NCI-H2081 treated with DMSO at 0.1 percent for 48 hours (cell line): ENCODE results near the gene GYS2.
"Not testable (repeated sequence)": the region's sequence is repeated elsewhere in the genome, so short reads cannot be mapped to it uniquely, and the experiment has no call there.

Experiments used
- DNase-seq: peaks from one replicate; lab custom pipeline; 2025; lab: John Stamatoyannopoulos, UW

Gene GYS2

DNA sequence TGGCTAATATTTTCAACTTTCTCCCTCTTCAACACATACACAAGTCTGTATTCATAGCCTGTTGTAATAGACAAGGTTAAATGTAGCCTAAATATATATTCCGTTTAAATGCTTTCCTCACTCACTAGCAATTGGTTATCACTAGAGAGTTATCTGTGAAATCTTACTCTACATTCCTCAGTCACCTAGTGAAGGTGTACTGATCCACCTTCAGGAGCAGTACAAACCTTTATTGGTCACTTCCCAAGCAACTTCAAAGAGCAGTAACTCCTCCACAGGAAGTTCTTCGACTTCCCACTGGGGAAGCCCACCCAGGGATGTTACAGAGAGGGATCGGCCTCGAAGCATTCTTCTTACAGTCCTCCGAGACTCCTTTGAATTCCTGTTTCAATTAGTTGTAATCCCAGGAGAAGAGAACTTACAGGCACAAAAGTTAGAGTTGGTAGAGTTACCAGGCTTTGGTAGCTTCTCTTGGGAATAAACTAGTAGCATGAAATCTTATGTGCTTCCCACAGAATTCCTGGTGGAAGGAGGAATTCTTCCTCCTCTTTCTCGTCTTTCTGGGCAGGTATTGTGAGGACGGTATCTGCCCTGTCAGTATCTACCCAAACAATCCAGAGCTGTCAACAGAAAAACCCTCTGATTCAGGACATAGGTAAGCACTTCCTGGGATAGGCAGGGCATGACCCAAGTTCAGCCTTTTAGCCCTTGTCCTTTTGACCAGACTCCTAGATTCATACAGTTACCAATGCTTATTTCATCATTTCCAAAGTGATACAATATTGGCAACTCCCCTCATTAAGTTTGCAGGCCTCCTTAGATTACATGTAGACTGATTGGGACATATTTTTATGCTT, at the start of gene GYS2:
Gene GYS2 (minus strand): TSS at position 603 of the 857 bp plus-strand sequence. CDS start 255 bp downstream, at position 348.
- DNase-seq = no peak

DNA sequence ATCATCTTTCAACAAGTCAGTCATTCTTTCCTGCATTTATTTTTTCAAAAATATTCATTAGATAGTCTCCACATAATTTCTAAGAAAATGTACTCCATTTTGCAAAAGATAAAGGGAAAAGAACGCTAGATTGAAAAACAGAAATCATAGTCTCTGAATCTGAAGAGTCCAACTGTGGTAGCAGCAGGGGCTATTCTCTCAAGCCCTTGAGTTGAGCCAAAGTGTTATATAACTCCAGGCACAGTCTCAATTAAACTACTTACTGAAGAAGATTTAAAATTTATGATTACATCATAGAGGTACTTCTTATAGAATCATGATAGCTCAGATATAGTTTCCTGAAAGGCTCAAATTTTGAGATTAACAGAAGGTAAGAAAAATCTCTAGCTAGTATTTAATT, 47.2 kb upstream of the GYS2 start:
- DNase-seq = no peak

- no peak for DNase-seq
Observed at GRCh38 chr12:21650997-21651396, 46.4 kb upstream of the GYS2 start.

DNA sequence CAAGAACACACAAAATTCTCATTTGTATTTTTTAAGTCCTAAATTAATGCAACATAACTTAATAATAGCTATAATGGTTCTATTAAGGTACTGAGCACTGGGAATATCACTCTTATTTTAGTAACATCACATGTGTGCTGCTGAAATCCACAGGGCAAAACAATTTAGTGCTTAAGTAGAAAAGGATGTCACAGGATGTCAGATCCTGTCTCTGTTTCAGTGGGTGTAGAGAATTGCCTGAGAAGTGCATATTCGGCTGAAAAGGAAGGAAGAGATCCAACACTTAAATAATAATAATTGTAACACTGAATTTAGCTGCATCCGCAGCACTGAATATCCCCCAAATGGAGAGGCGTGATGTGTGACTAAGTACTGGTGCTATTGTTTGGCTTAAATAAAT, 44.4 kb upstream of the GYS2 start:
- no peak for DNase-seq

DNA sequence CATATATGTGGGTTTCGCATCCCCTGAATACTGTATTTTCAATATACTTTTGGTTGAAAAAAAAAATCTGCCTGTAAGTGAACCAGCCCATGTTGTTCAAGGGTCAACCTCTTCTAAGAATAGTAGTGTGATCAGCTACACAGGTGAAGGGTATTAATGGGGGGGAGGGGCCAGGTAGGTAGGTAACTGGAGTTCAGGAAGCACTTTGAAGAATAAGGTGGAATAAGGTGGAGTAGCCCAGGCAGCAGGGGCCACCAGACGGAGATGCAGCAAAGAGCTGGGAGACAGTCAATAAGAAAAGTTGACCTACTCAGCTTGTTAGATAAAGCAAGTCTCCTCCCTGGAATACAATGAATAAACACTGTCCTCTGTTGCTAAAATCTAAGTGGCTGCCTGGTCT, 43.7 kb upstream of the GYS2 start:
- DNase-seq = no peak

GRCh38 chr12:21647179-21647578, 42.5 kb upstream of the GYS2 start:
- no peak for DNase-seq

- DNase-seq = not testable (repeated sequence)
Observed at GRCh38 chr12:21645041-21645500, 40.4 kb upstream of the GYS2 start.

- no peak for DNase-seq
Observed at GRCh38 chr12:21644516-21644915, 39.9 kb upstream of the GYS2 start.

GRCh38 chr12:21643758-21644157, 39.1 kb upstream of the GYS2 start:
- no peak for DNase-seq

DNA sequence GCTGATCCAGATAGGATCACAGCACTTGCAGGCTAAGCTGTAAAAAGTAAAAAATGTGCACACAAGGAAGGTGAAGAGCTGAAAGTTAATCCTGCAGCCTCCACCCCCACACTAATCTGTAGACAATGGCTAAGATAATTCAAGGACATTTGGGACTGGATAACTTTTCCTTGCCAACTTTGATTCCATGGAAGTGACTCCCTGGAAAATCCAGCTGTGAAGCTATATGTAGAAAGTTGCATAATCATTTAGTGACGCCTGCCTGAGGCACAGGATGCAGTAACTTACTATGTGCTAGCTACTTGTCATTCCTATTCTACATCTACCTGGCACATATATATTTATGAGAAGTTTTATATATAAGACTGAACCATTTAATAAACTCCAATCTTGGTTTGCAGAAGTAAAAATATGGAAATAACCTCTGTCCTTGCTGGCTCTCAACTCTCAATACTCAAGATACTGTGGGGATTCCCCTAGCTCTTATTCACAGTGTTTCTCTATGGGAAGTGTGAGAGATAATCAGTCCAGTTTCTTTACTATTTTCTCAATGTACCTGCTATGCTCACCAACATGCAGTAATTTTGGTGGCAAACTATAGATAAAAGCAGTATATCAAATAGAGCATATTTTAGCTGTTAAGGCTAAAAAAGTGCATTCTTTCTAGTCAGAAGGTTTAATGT, 38.2 kb upstream of the GYS2 start:
- DNase-seq = no peak

DNA sequence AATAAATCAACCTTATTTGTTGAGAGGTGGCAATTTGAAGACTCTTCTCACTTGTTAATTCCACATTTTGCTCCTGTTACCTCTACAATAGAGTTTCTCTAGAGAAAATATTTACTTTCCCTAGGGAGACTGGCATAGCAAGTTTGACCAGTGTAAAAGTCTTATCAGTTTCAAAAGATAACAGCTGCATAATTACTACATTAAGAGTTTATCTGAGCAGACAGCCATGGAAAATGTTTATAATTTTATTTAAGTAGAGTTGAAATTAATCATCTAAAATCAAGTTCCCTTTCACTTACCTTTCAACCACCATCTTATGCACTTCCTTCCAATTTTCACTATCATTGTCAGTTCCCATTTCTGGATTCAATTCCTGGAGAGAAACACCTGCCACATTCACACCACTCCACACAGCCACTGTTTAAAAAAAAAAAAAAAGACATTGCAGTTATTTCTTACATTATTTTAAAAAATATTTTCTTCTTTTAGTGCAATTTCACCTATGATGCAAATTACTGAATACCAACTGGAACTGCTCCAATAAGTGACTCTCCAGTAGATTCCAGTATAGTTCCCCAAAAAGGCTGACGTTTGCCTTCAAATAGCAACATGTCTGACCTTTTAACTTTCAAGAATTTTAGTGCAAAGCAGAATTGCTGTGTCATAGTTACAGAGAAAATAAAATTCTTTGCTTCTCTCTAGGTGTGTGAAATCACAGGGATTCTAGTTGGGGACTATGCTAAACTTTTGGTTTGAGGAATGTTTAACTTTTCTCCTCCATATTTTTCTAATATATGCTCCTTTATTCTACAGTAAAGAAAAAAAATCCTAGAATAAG, 33.6 kb upstream of the GYS2 start:
- DNase-seq = no peak

DNA sequence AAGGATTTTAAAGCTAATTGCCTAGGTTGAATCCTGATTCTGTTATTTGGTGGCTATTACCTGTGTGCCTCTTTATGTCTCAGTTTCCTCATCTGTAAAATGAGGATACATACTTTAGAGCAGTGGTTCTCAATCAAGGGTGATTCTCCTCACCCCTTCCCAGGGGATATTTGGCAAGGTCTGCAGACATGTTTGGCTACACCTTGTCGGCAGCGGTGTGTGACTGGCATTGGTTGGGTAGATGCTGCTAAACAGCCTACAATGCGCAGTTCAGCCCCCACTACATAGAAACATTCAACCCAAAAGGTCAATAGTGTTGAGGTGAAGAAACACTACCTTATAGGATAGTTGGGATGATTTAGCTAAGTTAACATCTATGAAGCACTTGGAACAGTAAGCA, 29.6 kb upstream of the GYS2 start:
- no peak for DNase-seq

DNA sequence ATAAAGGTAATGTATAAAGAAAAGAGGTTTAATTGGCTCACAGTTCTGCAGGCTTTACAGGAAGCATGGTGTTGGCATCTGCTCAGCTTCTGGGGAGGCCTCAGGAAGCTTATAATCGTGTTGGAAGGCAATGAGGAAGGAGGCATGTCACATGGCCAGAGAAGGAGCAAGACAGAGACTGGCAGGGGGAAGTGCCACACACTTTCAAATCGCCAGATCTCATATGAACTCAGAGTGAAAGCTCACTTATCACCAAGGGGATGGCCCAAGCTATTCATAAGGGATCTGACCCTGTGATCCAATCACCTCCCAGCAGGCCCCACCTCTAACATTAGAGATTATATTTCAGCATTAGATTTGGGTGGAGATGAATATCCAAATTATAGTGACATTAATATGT, 26.7 kb upstream of the GYS2 start:
- no peak for DNase-seq

DNA sequence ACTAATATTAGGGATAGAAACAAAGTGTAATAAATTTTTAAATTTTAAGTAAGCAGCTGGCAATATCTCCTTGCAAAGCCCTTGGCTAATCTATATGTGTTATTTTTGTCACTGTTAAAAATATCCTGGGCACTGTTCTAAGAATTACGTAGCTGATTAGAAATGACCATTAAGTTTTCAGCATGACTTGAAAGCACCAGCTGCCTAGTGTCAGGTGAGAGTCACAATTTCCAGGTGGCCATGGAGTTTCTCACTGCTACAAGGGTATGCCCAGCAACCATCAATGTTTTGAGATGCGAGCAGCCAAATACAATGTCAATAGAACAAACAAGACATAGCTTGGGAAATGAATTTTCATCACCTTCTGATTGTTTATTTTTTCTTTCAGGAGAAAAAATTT, 23.3 kb upstream of the GYS2 start:
- no peak for DNase-seq

- no peak for DNase-seq
Observed at GRCh38 chr12:21618566-21618965, 13.9 kb upstream of the GYS2 start.

GRCh38 chr12:21617030-21617429, 12.4 kb upstream of the GYS2 start:
- DNase-seq = no peak

DNA sequence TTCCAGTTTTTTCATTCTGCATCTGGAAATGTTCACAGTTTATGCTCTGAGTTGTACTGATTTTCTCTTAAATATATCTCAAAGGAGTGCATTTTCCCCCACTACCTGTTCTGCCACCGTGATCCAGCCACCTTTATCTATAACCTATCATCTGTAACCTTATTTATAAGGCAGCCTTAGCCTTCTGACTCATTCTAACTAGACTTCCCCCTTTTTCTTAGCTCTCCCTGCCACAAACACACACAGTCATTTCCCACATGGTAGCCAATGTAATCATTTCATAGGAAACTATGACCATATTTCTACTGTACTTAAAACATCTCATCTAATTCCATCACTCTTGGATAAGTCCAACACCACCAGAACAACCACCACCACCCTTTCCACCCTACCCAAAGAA, 10.8 kb upstream of the GYS2 start:
- no peak for DNase-seq

GRCh38 chr12:21614506-21614905, 9.9 kb upstream of the GYS2 start:
- DNase-seq = no peak

GRCh38 chr12:21613931-21614330, 9.3 kb upstream of the GYS2 start:
- no peak for DNase-seq

DNA sequence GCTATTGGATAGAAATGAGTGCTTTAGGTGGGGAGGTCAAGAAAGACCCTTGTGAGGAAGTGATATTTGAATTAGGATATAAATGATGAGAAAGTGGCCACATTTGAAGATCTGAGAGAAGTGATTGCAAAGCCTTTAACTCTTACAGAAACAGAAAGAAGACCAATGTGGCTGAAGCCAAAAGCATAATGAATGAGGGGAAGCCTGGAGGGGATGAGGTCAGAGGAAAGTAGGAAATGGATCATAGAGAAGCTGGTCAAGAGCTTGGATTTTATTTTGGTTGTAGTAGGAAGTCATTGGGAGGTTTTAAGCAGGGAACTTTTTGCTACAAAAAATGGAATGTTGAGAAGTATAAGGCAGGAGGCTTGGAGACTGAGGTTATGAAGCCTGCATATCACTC, 3.5 kb upstream of the GYS2 start:
- DNase-seq = no peak

GRCh38 chr12:21607701-21608100, 3.1 kb upstream of the GYS2 start:
- DNase-seq = no peak

DNA sequence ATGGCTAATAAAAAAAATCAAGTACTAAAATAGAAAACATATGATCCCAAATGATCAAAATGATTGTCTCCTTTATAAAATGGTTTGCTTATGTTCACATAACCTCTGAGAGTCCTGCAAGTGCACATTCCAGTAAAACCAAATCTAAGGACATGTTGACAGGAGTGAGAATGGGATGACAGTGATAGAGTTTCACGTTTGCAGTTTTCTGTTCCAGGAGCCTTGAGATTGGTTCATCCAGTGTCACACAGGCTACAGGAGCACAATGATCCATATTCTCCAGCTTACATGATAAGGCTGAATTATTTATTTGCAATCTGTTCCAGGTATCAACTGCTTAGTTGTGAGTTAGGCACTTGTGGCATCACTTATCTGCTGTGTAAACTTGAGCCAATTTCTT, 1.5 kb upstream of the GYS2 start:
- no peak for DNase-seq

DNA sequence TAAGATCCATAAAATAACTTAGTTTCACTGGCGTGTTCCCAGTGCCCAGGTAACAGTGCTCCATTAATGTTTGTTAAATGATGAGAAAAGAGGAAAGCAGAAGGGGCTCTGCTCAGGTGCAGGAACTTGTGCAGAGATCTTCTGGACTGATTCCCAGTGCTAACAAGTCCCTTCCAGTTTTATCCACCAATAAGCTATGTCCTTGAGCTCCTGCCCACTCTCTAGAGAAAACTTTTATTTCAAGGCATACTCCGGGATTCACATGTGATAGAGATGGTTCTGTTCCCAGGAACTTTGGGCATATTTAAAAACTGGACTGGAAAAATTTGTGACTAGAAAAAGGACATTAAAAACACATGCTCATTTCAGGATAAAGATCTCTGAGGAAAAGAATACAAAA, 1.9 kb downstream of the GYS2 start:
- DNase-seq = no peak
